Heart left ventricle (tissue), 13 donors: ENCODE results near the gene OR2A14.

Experiments
- POLR2A ChIP-seq, 2 donors: fragments of 450-650 bp; IDR thresholded peaks; one replicate each; pipeline ENCODE4 v1.6.1; 2017; ENCODE audit warnings: antibody characterized with exemption in 2 of 2, mild to moderate bottlenecking in 2 of 2, moderate library complexity in 2 of 2
- TF ChIP-seq, protein P1 (sequence below), 12 donors: fragments of 200-600 bp; sonication (generic) in 4 of 12; IDR thresholded peaks; one replicate each; pipeline versions ENCODE4 v1.5.0 to v1.8.0; 2018 to 2022; ENCODE audit warnings: antibody characterized with exemption in 12 of 12, mild to moderate bottlenecking in 5 of 12
- donor health status: ischemic (EF 13 %, LVEDD 7.1; RV severe dilation, severe dysfunction).
- donor health status: DM: no; HTN: yes; CAD: no.
- donor health status: DM: no; HTN: no; CAD: no.
- donor health status: ischemic (EF 25% LVEDD 6.9; RV normal size, moderate dysfunction).
- donor health status: ischemic (EF 25% LVEDD 5.7; RV mildly dilated, moderate dysfunction).
- donor health status: ischemic (EF 35%, LVEDD 5.7; RV mildly dilated, moderate dysfunction).
- donor health status: nonischemic (EF 11% LVEDD 7.7; RV severe dilation, severe dysfunction).
- donor health status: DM: yes; HTN: yes; CAD: no.
- donor health status: PGD.
- donor health status: ischemic (EF 29% LVEDD 5.4; RV normal size, mild dysfunction).
- donor health status: nonischemic (EF 23%, LVEDD 6.1; RV moderate dilation, normal function).

DNA sequence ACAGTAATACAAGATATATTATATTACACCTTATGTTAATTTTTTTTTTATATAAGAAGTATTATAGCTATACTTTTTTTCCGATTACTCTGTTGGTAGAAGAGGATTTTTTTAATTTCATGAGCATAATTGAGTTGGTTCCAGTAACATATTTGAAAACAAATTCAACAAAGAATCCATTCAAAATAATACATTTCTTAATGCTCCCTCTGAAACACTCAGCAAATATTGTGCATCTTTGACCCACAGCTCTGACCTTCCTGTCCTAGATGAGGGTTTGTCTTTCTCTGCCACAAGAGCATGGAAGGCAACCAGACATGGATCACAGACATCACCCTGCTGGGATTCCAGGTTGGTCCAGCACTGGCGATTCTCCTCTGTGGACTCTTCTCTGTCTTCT is 13.7 kb upstream of the OR2A14 start, which contains the start of gene OR2A2:
- TF ChIP-seq, protein P1, sequence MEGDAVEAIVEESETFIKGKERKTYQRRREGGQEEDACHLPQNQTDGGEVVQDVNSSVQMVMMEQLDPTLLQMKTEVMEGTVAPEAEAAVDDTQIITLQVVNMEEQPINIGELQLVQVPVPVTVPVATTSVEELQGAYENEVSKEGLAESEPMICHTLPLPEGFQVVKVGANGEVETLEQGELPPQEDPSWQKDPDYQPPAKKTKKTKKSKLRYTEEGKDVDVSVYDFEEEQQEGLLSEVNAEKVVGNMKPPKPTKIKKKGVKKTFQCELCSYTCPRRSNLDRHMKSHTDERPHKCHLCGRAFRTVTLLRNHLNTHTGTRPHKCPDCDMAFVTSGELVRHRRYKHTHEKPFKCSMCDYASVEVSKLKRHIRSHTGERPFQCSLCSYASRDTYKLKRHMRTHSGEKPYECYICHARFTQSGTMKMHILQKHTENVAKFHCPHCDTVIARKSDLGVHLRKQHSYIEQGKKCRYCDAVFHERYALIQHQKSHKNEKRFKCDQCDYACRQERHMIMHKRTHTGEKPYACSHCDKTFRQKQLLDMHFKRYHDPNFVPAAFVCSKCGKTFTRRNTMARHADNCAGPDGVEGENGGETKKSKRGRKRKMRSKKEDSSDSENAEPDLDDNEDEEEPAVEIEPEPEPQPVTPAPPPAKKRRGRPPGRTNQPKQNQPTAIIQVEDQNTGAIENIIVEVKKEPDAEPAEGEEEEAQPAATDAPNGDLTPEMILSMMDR (IDR thresholded peaks at IDR 0.05) = no peak
- no peak for TF ChIP-seq POLR2A (IDR thresholded peaks at IDR 0.05)
